Astrocyte (in vitro differentiated cells and primary cell): ENCODE measurements around the gene PNPLA3. TPM values are rescaled to one million over a fixed set of nuclear protein-coding genes. Genes with fewer than 3 reads are reported as not detected.

Experiments
- DNase-seq: peaks from one replicate; pipeline ENCODE4 v3.0.0-alpha.2; 2010; ENCODE audit warnings: low read depth
- FAIRE-seq: peaks from 2 replicates; lab custom pipeline; 2011; peaks lifted over from hg19 to GRCh38; lab: Jason Lieb, UNC
- H2AFZ ChIP-seq: 2 replicates; pipeline ENCODE4 v1.6.0; 2012; ENCODE audit warnings: low read depth, low read length, inconsistent platforms
- H3K27ac ChIP-seq: 2 replicates; pipeline ENCODE4 v1.5.1; 2011; ENCODE audit warnings: low read depth, low read length, inconsistent platforms
- H3K27me3 ChIP-seq: 2 replicates; pipeline ENCODE4 v1.6.0; 2011; ENCODE audit warnings: low read length, inconsistent platforms; ENCODE audit not compliant: insufficient read depth
- H3K36me3 ChIP-seq: 2 replicates; pipeline ENCODE4 v1.5.1; 2011; ENCODE audit warnings: low read length, inconsistent platforms; ENCODE audit not compliant: insufficient read depth
- H3K4me1 ChIP-seq: 2 replicates; pipeline ENCODE4 v1.5.1; 2011; ENCODE audit warnings: low read length, inconsistent platforms; ENCODE audit not compliant: insufficient read depth
- H3K4me2 ChIP-seq: 2 replicates; pipeline ENCODE4 v1.6.0; 2012; ENCODE audit warnings: low read length, inconsistent platforms
- H3K4me3 ChIP-seq: 2 replicates; pipeline ENCODE4 v1.5.1; 2011; ENCODE audit warnings: low read depth, mild to moderate bottlenecking, low read length, inconsistent platforms; ENCODE audit not compliant: insufficient read depth
- H3K79me2 ChIP-seq: 2 replicates; pipeline ENCODE4 v1.6.0; 2012; ENCODE audit warnings: mild to moderate bottlenecking, low read length, inconsistent platforms; ENCODE audit not compliant: insufficient read depth
- H3K9ac ChIP-seq: 2 replicates; pipeline ENCODE4 v1.6.0; 2012; ENCODE audit warnings: mild to moderate bottlenecking, low read length, inconsistent platforms
- H3K9me3 ChIP-seq: 2 replicates; pipeline ENCODE4 v1.5.1; 2012; ENCODE audit warnings: low read depth, mild to moderate bottlenecking, low read length, inconsistent platforms; ENCODE audit not compliant: insufficient read depth
- H4K20me1 ChIP-seq: 2 replicates; pipeline ENCODE4 v1.6.0; 2012; ENCODE audit warnings: low read length, inconsistent platforms; ENCODE audit not compliant: insufficient read depth
- H3K27ac Mint-ChIP-seq: one replicate; pipeline ENCODE4 v1.8.0; 2021; ENCODE audit warnings: mild to moderate bottlenecking, mixed read lengths; ENCODE audit not compliant: unreplicated experiment
- H3K27me3 Mint-ChIP-seq: one replicate; pipeline ENCODE4 v1.8.0; 2021; ENCODE audit warnings: low read depth, mixed read lengths; ENCODE audit not compliant: unreplicated experiment
- H3K36me3 Mint-ChIP-seq: one replicate; pipeline ENCODE4 v1.8.0; 2021; ENCODE audit warnings: low read depth, mixed read lengths; ENCODE audit not compliant: unreplicated experiment
- H3K4me1 Mint-ChIP-seq: one replicate; pipeline ENCODE4 v1.8.0; 2021; ENCODE audit warnings: low read depth, mixed read lengths; ENCODE audit not compliant: unreplicated experiment
- H3K4me3 Mint-ChIP-seq: one replicate; pipeline ENCODE4 v1.8.0; 2021; ENCODE audit warnings: mild to moderate bottlenecking, moderate library complexity, mixed read lengths; ENCODE audit not compliant: unreplicated experiment
- H3K9me3 Mint-ChIP-seq: one replicate; pipeline ENCODE4 v1.8.0; 2021; ENCODE audit warnings: mild to moderate bottlenecking, mixed read lengths; ENCODE audit not compliant: unreplicated experiment
- CTCF ChIP-seq: IDR thresholded peaks from 2 replicates; pipeline ENCODE4 v1.5.1; 2011; ENCODE audit warnings: low read depth, mild to moderate bottlenecking, inconsistent platforms, low read length, moderate library complexity; ENCODE audit not compliant: insufficient read depth
- EZH2 ChIP-seq: IDR thresholded peaks from 2 replicates; pipeline ENCODE4 v1.6.1; 2012; ENCODE audit warnings: mild to moderate bottlenecking, low read length, inconsistent platforms; ENCODE audit not compliant: insufficient read depth
- total RNA-seq: library from RNA; stranded (reverse); gene quantifications from 2 replicates; pipeline ENCODE4 v1.2.1, GENCODE V29; 2021

The PNPLA3 gene
- total RNA-seq, 1 donor from 2014 or later: 10.8 TPM

- Histone ChIP-seq H3K4me3 (no peak overlapping the region), H3K9me3 (no peaks in the 10 kb centered on the region), H2AFZ (no peak overlapping the region), H3K4me1 (peaks cover 12% of the 10 kb centered on the region), H3K27ac (no peak overlapping the region), H3K79me2 (peaks cover 19% of the 10 kb centered on the region), H3K9ac (no peak overlapping the region), H3K27me3 (no peaks in the 10 kb centered on the region), H4K20me1 (peaks cover 61% of the 10 kb centered on the region), H3K4me2 (no peak overlapping the region), H3K36me3 (peaks cover 31% of the 10 kb centered on the region)
- Mint-ChIP-seq H3K4me1 (peaks cover 15% of the 10 kb centered on the region), H3K27me3 (no peaks in the 10 kb centered on the region), H3K9me3 (no peaks in the 10 kb centered on the region), H3K36me3 (peaks cover 13% of the 10 kb centered on the region), H3K27ac (no peak overlapping the region), H3K4me3 (no peak overlapping the region)
- TF ChIP-seq EZH2 (no peak), CTCF (no peak)
- FAIRE-seq (no peak), DNase-seq (no peak)
Measured at GRCh38 chr22:43928908-43929307, 5.3 kb downstream of the PNPLA3 start.

- H3K9me3 Mint-ChIP-seq: peaks cover 2% of the 10 kb centered on the region
- no peaks in the 10 kb centered on the region for H3K4me1 ChIP-seq
- H3K9ac ChIP-seq: no peak overlapping the region
- no peaks in the 10 kb centered on the region for H3K27me3 Mint-ChIP-seq
- H3K79me2 ChIP-seq: no peaks in the 10 kb centered on the region
- H4K20me1 ChIP-seq: peaks cover 49% of the 10 kb centered on the region
- no peak overlapping the region for H3K4me3 Mint-ChIP-seq
- H3K4me1 Mint-ChIP-seq: peaks cover 1% of the 10 kb centered on the region
- no peak overlapping the region for H3K4me2 ChIP-seq
- H3K27me3 ChIP-seq: no peaks in the 10 kb centered on the region
- H3K4me3 ChIP-seq: no peak overlapping the region
- no peak overlapping the region for H2AFZ ChIP-seq
- no peak for FAIRE-seq
- H3K9me3 ChIP-seq: no peaks in the 10 kb centered on the region
- H3K36me3 Mint-ChIP-seq: peaks cover 34% of the 10 kb centered on the region
- no peak overlapping the region for H3K27ac Mint-ChIP-seq
- no peak for DNase-seq
- peaks cover 35% of the 10 kb centered on the region for H3K36me3 ChIP-seq
- no peak overlapping the region for H3K27ac ChIP-seq
- TF ChIP-seq EZH2: no peak
- TF ChIP-seq CTCF: no peak
Measured at GRCh38 chr22:43931771-43932170, 8.2 kb downstream of the PNPLA3 start.

- Histone ChIP-seq H2AFZ (no peak overlapping the region), H3K4me3 (no peak overlapping the region), H3K4me2 (no peak overlapping the region), H3K36me3 (peaks cover 42% of the 10 kb centered on the region), H3K9ac (no peak overlapping the region), H4K20me1 (peaks cover 35% of the 10 kb centered on the region), H3K79me2 (no peaks in the 10 kb centered on the region), H3K9me3 (no peaks in the 10 kb centered on the region), H3K27me3 (no peaks in the 10 kb centered on the region), H3K27ac (no peak overlapping the region), H3K4me1 (no peaks in the 10 kb centered on the region)
- no peak for TF ChIP-seq CTCF
- TF ChIP-seq EZH2: no peak
- FAIRE-seq (no peak), DNase-seq (no peak)
- H3K36me3 Mint-ChIP-seq: peaks cover 38% of the 10 kb centered on the region
- no peaks in the 10 kb centered on the region for H3K4me1 Mint-ChIP-seq
- H3K27me3 Mint-ChIP-seq: no peaks in the 10 kb centered on the region
- H3K9me3 Mint-ChIP-seq: no peaks in the 10 kb centered on the region
- H3K27ac Mint-ChIP-seq: no peak overlapping the region
- H3K4me3 Mint-ChIP-seq: no peak overlapping the region
Measured at GRCh38 chr22:43941449-43941848, 17.8 kb downstream of the PNPLA3 start.
